IMR-90 (cell line): ENCODE data around the gene NCS1.

Source experiments
- CEBPB ChIP-seq: IDR thresholded peaks from 2 replicates; pipeline ENCODE4 v1.6.1; 2012; ENCODE audit warnings: low read depth, low read length, improper control_type of control experiment
- FOS ChIP-seq: fragments of 150-350 bp; IDR thresholded peaks from 2 replicates; pipeline ENCODE4 v1.6.1; 2016; ENCODE audit warnings: low read depth, low read length
- MAFK ChIP-seq: IDR thresholded peaks from 2 replicates; pipeline ENCODE4 v1.6.1; 2012; ENCODE audit warnings: low read depth, low read length, improper control_type of control experiment
- POLR2A ChIP-seq: IDR thresholded peaks from 2 replicates; pipeline ENCODE4 v1.6.1; 2012; ENCODE audit warnings: mild to moderate bottlenecking, low read depth, low read length
- RCOR1 ChIP-seq: IDR thresholded peaks from 2 replicates; pipeline ENCODE4 v1.6.1; 2012; ENCODE audit warnings: mild to moderate bottlenecking, low read length, improper control_type of control experiment; ENCODE audit not compliant: insufficient replicate concordance
- RFX5 ChIP-seq: IDR thresholded peaks from 2 replicates; pipeline ENCODE4 v1.8.0; 2012; ENCODE audit warnings: low read depth, mild to moderate bottlenecking, low read length, moderate library complexity
- SMC3 ChIP-seq: fragments of 150-350 bp; IDR thresholded peaks from 2 replicates; pipeline ENCODE4 v1.6.1; 2016; ENCODE audit warnings: low read depth, mild to moderate bottlenecking, antibody characterized with exemption, low read length, moderate library complexity
- TF ChIP-seq, protein P1 (sequence below): conservative IDR thresholded peaks from 2 replicates; pipeline ENCODE4 v1.5.1; 2012; ENCODE audit warnings: mild to moderate bottlenecking, low read depth, low read length, improper control_type of control experiment
- TF ChIP-seq, protein P2 (sequence below): fragments of 150-350 bp; IDR thresholded peaks from 2 replicates; pipeline ENCODE4 v1.6.1; 2016; ENCODE audit warnings: low read depth, mild to moderate bottlenecking, low read length, moderate library complexity, borderline replicate concordance

DNA sequence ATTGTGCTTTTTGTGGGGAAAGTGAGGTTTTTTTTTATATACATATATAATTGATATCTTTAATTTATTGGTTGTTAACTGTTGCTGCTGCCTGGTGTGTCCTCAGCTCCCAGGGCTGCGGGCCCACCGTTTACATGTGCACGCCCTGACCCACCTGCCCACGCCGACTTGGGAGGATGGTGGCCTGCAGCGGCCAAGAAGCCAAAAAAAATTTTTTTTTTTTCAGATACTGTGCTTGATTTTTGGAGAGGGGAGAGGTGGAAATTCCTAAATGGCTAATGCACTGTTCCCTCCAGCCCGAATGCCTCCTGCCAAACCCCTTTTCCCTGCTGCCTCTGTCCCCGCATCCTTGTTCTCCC lies 61.4 kb downstream of the NCS1 start:
- TF ChIP-seq POLR2A, result no peak
- TF ChIP-seq RFX5, result no peak
- TF ChIP-seq, protein P1, sequence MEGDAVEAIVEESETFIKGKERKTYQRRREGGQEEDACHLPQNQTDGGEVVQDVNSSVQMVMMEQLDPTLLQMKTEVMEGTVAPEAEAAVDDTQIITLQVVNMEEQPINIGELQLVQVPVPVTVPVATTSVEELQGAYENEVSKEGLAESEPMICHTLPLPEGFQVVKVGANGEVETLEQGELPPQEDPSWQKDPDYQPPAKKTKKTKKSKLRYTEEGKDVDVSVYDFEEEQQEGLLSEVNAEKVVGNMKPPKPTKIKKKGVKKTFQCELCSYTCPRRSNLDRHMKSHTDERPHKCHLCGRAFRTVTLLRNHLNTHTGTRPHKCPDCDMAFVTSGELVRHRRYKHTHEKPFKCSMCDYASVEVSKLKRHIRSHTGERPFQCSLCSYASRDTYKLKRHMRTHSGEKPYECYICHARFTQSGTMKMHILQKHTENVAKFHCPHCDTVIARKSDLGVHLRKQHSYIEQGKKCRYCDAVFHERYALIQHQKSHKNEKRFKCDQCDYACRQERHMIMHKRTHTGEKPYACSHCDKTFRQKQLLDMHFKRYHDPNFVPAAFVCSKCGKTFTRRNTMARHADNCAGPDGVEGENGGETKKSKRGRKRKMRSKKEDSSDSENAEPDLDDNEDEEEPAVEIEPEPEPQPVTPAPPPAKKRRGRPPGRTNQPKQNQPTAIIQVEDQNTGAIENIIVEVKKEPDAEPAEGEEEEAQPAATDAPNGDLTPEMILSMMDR, result no peak
- no peak for TF ChIP-seq FOS
- TF ChIP-seq, protein P2, sequence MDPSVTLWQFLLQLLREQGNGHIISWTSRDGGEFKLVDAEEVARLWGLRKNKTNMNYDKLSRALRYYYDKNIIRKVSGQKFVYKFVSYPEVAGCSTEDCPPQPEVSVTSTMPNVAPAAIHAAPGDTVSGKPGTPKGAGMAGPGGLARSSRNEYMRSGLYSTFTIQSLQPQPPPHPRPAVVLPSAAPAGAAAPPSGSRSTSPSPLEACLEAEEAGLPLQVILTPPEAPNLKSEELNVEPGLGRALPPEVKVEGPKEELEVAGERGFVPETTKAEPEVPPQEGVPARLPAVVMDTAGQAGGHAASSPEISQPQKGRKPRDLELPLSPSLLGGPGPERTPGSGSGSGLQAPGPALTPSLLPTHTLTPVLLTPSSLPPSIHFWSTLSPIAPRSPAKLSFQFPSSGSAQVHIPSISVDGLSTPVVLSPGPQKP, result no peak
- TF ChIP-seq SMC3, result no peak
- no peak for TF ChIP-seq RCOR1
- no peak for TF ChIP-seq MAFK
- no peak for TF ChIP-seq CEBPB
